HepG2 (cell line): ENCODE results near the gene RUNX3. TPM values are rescaled to one million over a fixed set of nuclear protein-coding genes. Genes with fewer than 3 reads are reported as not detected.

Experiments used
- AGO2 ChIP-seq: fragments of 200-400 bp; formaldehyde crosslinking; optimal IDR thresholded peaks from 2 replicates; pipeline ENCODE3; 2017; ENCODE audit warnings: mild to moderate bottlenecking, low read depth, low read length, moderate library complexity
- CBX2 ChIP-seq, 2 experiments: fragments of 200-600 bp in 1 of 2; sonication (generic); formaldehyde crosslinking in 1 of 2; IDR thresholded peaks; 2 replicates each; pipeline versions ENCODE4 v1.7.0 to v1.8.1; 2018 to 2022; ENCODE audit warnings: low read depth in 2 of 2, low read length in 1 of 2, mild to moderate bottlenecking in 1 of 2, missing genetic modification reagents in 1 of 2
- GZF1 ChIP-seq: sonication (generic); formaldehyde crosslinking; IDR thresholded peaks from 2 replicates; pipeline ENCODE4 v1.5.1; 2020; ENCODE audit warnings: mild to moderate bottlenecking, missing genetic modification reagents
- HNRNPH1 ChIP-seq: fragments of 200-400 bp; formaldehyde crosslinking; optimal IDR thresholded peaks from 2 replicates; pipeline ENCODE3; 2017; ENCODE audit warnings: mild to moderate bottlenecking, low read depth, low read length
- JUNB ChIP-seq: sonication (generic); formaldehyde crosslinking; IDR thresholded peaks from 2 replicates; pipeline ENCODE4 v1.8.0; 2022; ENCODE audit warnings: missing genetic modification reagents, mild to moderate bottlenecking, borderline replicate concordance
- KAT7 ChIP-seq: IDR thresholded peaks from 2 replicates; pipeline ENCODE4 v1.6.1; 2018; ENCODE audit warnings: borderline replicate concordance, missing compliant biosample characterization
- LBX2 ChIP-seq: sonication (generic); formaldehyde crosslinking; IDR thresholded peaks from 2 replicates; pipeline ENCODE4 v1.5.0; 2020; ENCODE audit warnings: missing genetic modification reagents, mild to moderate bottlenecking, borderline replicate concordance
- NCOA1 ChIP-seq: sonication (generic); formaldehyde crosslinking; IDR thresholded peaks from 2 replicates; pipeline ENCODE4 v1.9.0; 2021; ENCODE audit warnings: missing genetic modification reagents
- PATZ1 ChIP-seq: sonication (generic); formaldehyde crosslinking; IDR thresholded peaks from 2 replicates; pipeline ENCODE4 v1.4.0; 2020; ENCODE audit warnings: missing genetic modification reagents
- PCBP2 ChIP-seq: fragments of 200-400 bp; formaldehyde crosslinking; optimal IDR thresholded peaks from 2 replicates; pipeline ENCODE3; 2018; ENCODE audit warnings: low read length, low read depth; ENCODE audit not compliant: poor library complexity, severe bottlenecking
- SALL2 ChIP-seq: sonication (generic); formaldehyde crosslinking; IDR thresholded peaks from 2 replicates; pipeline ENCODE4 v1.8.1; 2023; ENCODE audit warnings: mild to moderate bottlenecking, missing genetic modification reagents, inconsistent platforms
- SIN3A ChIP-seq: IDR thresholded peaks from 2 replicates; pipeline ENCODE4 v1.6.1; 2011; ENCODE audit warnings: low read depth, mild to moderate bottlenecking, control low read depth, low read length, borderline replicate concordance
- SIX1 ChIP-seq: sonication (generic); formaldehyde crosslinking; IDR thresholded peaks from 2 replicates; pipeline ENCODE4 v1.4.0; 2020; ENCODE audit warnings: missing genetic modification reagents, borderline replicate concordance
- SRF ChIP-seq: IDR thresholded peaks from 2 replicates; pipeline ENCODE4 v1.6.1; 2011; ENCODE audit warnings: mild to moderate bottlenecking, low read depth, low read length, moderate library complexity
- SUZ12 ChIP-seq: fragments of 150-350 bp; IDR thresholded peaks from 2 replicates; pipeline ENCODE4 v1.6.1; 2014; ENCODE audit warnings: low read depth, low read length
- ZBTB49 ChIP-seq: sonication (generic); formaldehyde crosslinking; IDR thresholded peaks from 2 replicates; pipeline ENCODE4 v1.4.0; 2020; ENCODE audit warnings: missing genetic modification reagents, borderline replicate concordance
- ZFP36 ChIP-seq: fragments of 150-350 bp; IDR thresholded peaks from 2 replicates; pipeline ENCODE4 v1.6.1; 2018; ENCODE audit warnings: borderline replicate concordance, low read length, low read depth; ENCODE audit not compliant: partially characterized antibody
- ZNF20 ChIP-seq: sonication (generic); formaldehyde crosslinking; IDR thresholded peaks from 2 replicates; pipeline ENCODE4 v1.4.0; 2020; ENCODE audit warnings: mild to moderate bottlenecking, moderate library complexity, missing genetic modification reagents
- ZNF292 ChIP-seq: sonication (generic); formaldehyde crosslinking; IDR thresholded peaks from 2 replicates; pipeline ENCODE4 v1.8.1; 2022; ENCODE audit warnings: mild to moderate bottlenecking, low read depth, missing genetic modification reagents, borderline replicate concordance
- ZNF547 ChIP-seq: sonication (generic); formaldehyde crosslinking; IDR thresholded peaks from 2 replicates; pipeline ENCODE4 v1.5.1; 2020; ENCODE audit warnings: mild to moderate bottlenecking, missing genetic modification reagents
- ZNF766 ChIP-seq: sonication (generic); formaldehyde crosslinking; IDR thresholded peaks from 2 replicates; pipeline ENCODE4 v1.5.0; 2020; ENCODE audit warnings: missing genetic modification reagents, borderline replicate concordance
- polyA plus RNA-seq, 8 experiments: library from polyadenylated mRNA; depleted of rRNA in 3 of 8; stranded (reverse) in 7 of 8; unstranded in 1 of 8; fragments of >200 nt; fragmentation: Illumina TruSeq in 4 of 8; extraction: Trizol in 4 of 8; gene quantifications; 2 replicates each; pipeline versions ENCODE4 v1.2.1 to v1.2.3, GENCODE V29; 2011 to 2016; ENCODE audit warnings: low read depth in 4 of 8, missing spikeins in 1 of 8, mixed read lengths in 1 of 8; ENCODE audit not compliant: insufficient read depth in 1 of 8
- total RNA-seq, 5 experiments: library from RNA; depleted of rRNA; stranded (reverse); fragments of >200 nt; fragmentation: Illumina TruSeq; extraction: Trizol; gene quantifications; 2 replicates each; pipeline ENCODE4 v1.2.3, GENCODE V29; 2016; ENCODE audit warnings: low read depth in 1 of 5
- TF ChIP-seq, protein P1 (sequence below): IDR thresholded peaks from 2 replicates; pipeline ENCODE4 v1.6.1; 2016; ENCODE audit warnings: missing compliant biosample characterization, missing genetic modification reagents, borderline replicate concordance
- TF ChIP-seq, protein P2 (sequence below): sonication (generic); formaldehyde crosslinking; IDR thresholded peaks from 2 replicates; pipeline ENCODE4 v1.9.0; 2021; ENCODE audit warnings: missing genetic modification reagents, borderline replicate concordance

RUNX3 gene
- total and polyA plus RNA-seq, 2 of the 13 experiments (the other 11 are each of a cell fraction or from before 2014, with no cell fraction given) = 0.04 to 0.22 TPM

DNA sequence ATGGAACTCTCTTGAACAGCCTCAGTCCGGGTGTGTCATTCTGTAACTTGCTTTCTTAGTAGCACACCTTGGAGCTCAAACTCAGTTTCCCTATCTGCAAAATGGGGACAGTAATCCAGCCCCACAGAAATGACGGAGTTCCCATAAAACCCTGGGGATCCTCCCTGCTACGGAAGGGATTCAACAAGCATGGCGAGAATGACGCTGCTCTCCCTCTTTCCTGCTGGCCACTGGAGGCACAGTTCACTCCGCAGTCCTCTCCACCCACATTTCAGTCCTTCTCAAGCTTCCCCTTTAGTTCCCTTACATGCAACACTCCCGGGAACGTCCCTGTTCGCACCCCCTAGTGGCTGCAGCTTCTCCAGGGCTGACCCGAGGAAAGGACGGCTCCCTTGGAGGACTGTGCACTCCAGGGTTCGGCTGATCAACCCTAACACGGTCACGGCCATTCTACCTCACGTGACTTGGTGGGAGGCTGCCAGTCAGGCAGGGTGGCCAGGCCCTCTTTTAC lies 20.6 kb downstream of the RUNX3 start (continued):
- no peak for TF ChIP-seq ZBTB49 (CRISPR knock-in tag)
- no peak for TF ChIP-seq SIN3A
- no peak for TF ChIP-seq ZFP36
- TF ChIP-seq HNRNPH1 = no peak
- 0 out of 2 replicates have a peak, but pooled peaks have one; percentile 35 for TF ChIP-seq SALL2 (CRISPR knock-in tag)
- TF ChIP-seq, protein P1, sequence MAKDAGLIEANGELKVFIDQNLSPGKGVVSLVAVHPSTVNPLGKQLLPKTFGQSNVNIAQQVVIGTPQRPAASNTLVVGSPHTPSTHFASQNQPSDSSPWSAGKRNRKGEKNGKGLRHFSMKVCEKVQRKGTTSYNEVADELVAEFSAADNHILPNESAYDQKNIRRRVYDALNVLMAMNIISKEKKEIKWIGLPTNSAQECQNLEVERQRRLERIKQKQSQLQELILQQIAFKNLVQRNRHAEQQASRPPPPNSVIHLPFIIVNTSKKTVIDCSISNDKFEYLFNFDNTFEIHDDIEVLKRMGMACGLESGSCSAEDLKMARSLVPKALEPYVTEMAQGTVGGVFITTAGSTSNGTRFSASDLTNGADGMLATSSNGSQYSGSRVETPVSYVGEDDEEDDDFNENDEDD = no peak
- no peak for TF ChIP-seq ZNF547 (CRISPR knock-in tag)
- TF ChIP-seq JUNB (CRISPR knock-in tag) = no peak
- TF ChIP-seq, protein P2, sequence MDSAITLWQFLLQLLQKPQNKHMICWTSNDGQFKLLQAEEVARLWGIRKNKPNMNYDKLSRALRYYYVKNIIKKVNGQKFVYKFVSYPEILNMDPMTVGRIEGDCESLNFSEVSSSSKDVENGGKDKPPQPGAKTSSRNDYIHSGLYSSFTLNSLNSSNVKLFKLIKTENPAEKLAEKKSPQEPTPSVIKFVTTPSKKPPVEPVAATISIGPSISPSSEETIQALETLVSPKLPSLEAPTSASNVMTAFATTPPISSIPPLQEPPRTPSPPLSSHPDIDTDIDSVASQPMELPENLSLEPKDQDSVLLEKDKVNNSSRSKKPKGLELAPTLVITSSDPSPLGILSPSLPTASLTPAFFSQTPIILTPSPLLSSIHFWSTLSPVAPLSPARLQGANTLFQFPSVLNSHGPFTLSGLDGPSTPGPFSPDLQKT = no peak
- TF ChIP-seq KAT7 (CRISPR knock-in tag) = no peak
- no peak for TF ChIP-seq SIX1 (CRISPR knock-in tag)
- 0 out of 2 replicates have a peak, but pooled peaks have one; percentile 14 for TF ChIP-seq PATZ1 (CRISPR knock-in tag)
- no peak for TF ChIP-seq SRF
- TF ChIP-seq SUZ12 = no peak
- TF ChIP-seq AGO2 = no peak
- TF ChIP-seq NCOA1 (CRISPR knock-in tag) = no peak
- TF ChIP-seq CBX2 (IDR thresholded peaks at IDR 0.05; ENCODE audit: low read depth, low read length) = no peak
- no peak for TF ChIP-seq CBX2 (CRISPR knock-in tag; IDR thresholded peaks at IDR 0.05; ENCODE audit: low read depth)
- no peak for TF ChIP-seq PCBP2
- no peak for TF ChIP-seq LBX2 (CRISPR knock-in tag)
- TF ChIP-seq ZNF766 = 0 out of 2 replicates have a peak, but pooled peaks have one; percentile 60
- no peak for TF ChIP-seq GZF1 (CRISPR knock-in tag)
- TF ChIP-seq ZNF292 (CRISPR knock-in tag) = no peak; the same call in 1 of the 2 replicates
- TF ChIP-seq ZNF20 (CRISPR knock-in tag) = no peak
